PC-3 (cell line): Measurements from ENCODE around the gene SNTG2. TPM values are rescaled to one million over a fixed set of nuclear protein-coding genes. Genes with fewer than 3 reads are reported as not detected.
"Not testable (repeated sequence)": the region's sequence is repeated elsewhere in the genome, so short reads cannot be mapped to it uniquely, and the experiment has no call there.

ENCODE experiments used
- ATAC-seq: fragments of 200-7000 bp; cut with Tn5 transposase; 2 replicates; pipeline ENCODE4 v1.9.1; 2020; ENCODE audit warnings: mild to moderate bottlenecking, moderate library complexity
- BruUV-seq: library from RNA; stranded (reverse); fragments of 400-500 nt; replicated peaks from 2 replicates; lab custom pipeline; 2021; lab: Mats Ljungman, UMichigan
- CTCF ChIA-PET: fragments of 300-600 bp; sonication (Branson Sonifier 250); formaldehyde crosslinking; loops from one replicate; lab custom pipeline; 2022; ENCODE audit warnings: antibody characterized with exemption; lab: Charles Lee
- POLR2A ChIA-PET: fragments of 300-600 bp; sonication (Branson Sonifier 250); formaldehyde crosslinking; loops from one replicate; lab custom pipeline; 2022; ENCODE audit warnings: antibody characterized with exemption; ENCODE audit not compliant: unreplicated experiment; lab: Charles Lee
- DNase-seq: peaks from one replicate; pipeline ENCODE4 v3.0.0-alpha.2; 2015
- H2AFZ ChIP-seq: fragments of 300-600 bp; sonication (generic); 2 replicates; pipeline ENCODE4 v1.6.0; 2016; ENCODE audit warnings: antibody characterized with exemption, low read length
- H3F3A ChIP-seq: fragments of 300-600 bp; sonication (generic); one replicate; pipeline ENCODE4 v1.6.0; 2017; ENCODE audit warnings: antibody characterized with exemption, low read length, control low read depth, mild to moderate bottlenecking; ENCODE audit not compliant: unreplicated experiment
- H3K27ac ChIP-seq: fragments of 300-600 bp; sonication (generic); 2 replicates; pipeline ENCODE4 v1.5.1; 2016; ENCODE audit warnings: mild to moderate bottlenecking, low read length
- H3K27me3 ChIP-seq: fragments of 300-600 bp; sonication (generic); 2 replicates; pipeline ENCODE4 v1.6.1; 2016; ENCODE audit warnings: low read length, mixed read lengths
- H3K36me3 ChIP-seq: fragments of 300-600 bp; sonication (generic); 2 replicates; pipeline ENCODE4 v1.6.1; 2016; ENCODE audit warnings: low read depth, mixed run types, low read length, mixed read lengths
- H3K4me1 ChIP-seq: fragments of 300-600 bp; sonication (generic); 2 replicates; pipeline ENCODE4 v1.5.1; 2016; ENCODE audit warnings: low read length; ENCODE audit not compliant: insufficient read depth
- H3K4me2 ChIP-seq: fragments of 300-600 bp; sonication (generic); 2 replicates; pipeline ENCODE4 v1.6.0; 2016; ENCODE audit warnings: low read length
- H3K4me3 ChIP-seq: fragments of 300-600 bp; sonication (generic); 2 replicates; pipeline ENCODE4 v1.5.1; 2016; ENCODE audit warnings: mild to moderate bottlenecking, low read length, mixed read lengths
- H3K79me2 ChIP-seq: fragments of 300-600 bp; sonication (generic); 2 replicates; pipeline ENCODE4 v1.6.1; 2017; ENCODE audit warnings: low read length, mixed read lengths
- H3K9ac ChIP-seq: fragments of 300-600 bp; sonication (generic); 2 replicates; pipeline ENCODE4 v1.6.0; 2016; ENCODE audit warnings: mild to moderate bottlenecking, low read length
- H3K9me2 ChIP-seq: fragments of 300-600 bp; sonication (generic); replicated peaks from 2 replicates; pipeline ENCODE4 v1.6.1; 2016; ENCODE audit warnings: mixed run types, low read length, mixed read lengths
- H3K9me3 ChIP-seq: fragments of 300-600 bp; sonication (generic); 2 replicates; pipeline ENCODE4 v1.6.1; 2016; ENCODE audit warnings: low read length, mixed read lengths
- H4K20me1 ChIP-seq: fragments of 300-600 bp; sonication (generic); 2 replicates; pipeline ENCODE4 v1.6.1; 2016; ENCODE audit warnings: low read length, mixed read lengths
- CTCF ChIP-seq: fragments of 300-600 bp; sonication (generic); conservative IDR thresholded peaks from 2 replicates; pipeline ENCODE4 v1.5.1; 2017; ENCODE audit warnings: antibody characterized with exemption, low read depth, mild to moderate bottlenecking, low read length
- EZH2 ChIP-seq: fragments of 300-600 bp; sonication (generic); IDR thresholded peaks from one replicate; pipeline ENCODE4 v1.6.1; 2017; ENCODE audit warnings: antibody characterized with exemption, mild to moderate bottlenecking, low read length; ENCODE audit not compliant: unreplicated experiment
- EZH2phosphoT487 ChIP-seq: fragments of 300-600 bp; sonication (generic); IDR thresholded peaks from 2 replicates; pipeline ENCODE4 v1.6.1; 2018; ENCODE audit warnings: mild to moderate bottlenecking, antibody characterized with exemption, low read length, borderline replicate concordance
- intact Hi-C: fragments of 100-400 bp; cut with micrococcal nuclease; formaldehyde crosslinking; loops from 2 replicates; pipeline ENCODE4 v1.9.0; 2023
- total RNA-seq: library from RNA; depleted of rRNA; stranded (reverse); fragments of >200 nt; gene quantifications from 2 replicates; pipeline ENCODE4 v1.2.3, GENCODE V29; 2014

The SNTG2 gene
- total RNA-seq, 1 experiment from 2014 or later, result not detected

GRCh38 chr2:1378456-1379150 is 428.0 kb downstream of the SNTG2 start:
- intact Hi-C loops, result no loop called here
- Histone ChIP-seq H3K27me3 (peaks cover 81% of the 10 kb centered on the region), H2AFZ (no peak overlapping the region), H3K4me2 (no peak overlapping the region), H3K9ac (no peak overlapping the region), H3K9me2 (no peaks in the 10 kb centered on the region), H3K4me1 (no peaks in the 10 kb centered on the region), H4K20me1 (no peaks in the 10 kb centered on the region), H3F3A (no peaks in the 10 kb centered on the region), H3K36me3 (no peaks in the 10 kb centered on the region), H3K9me3 (no peaks in the 10 kb centered on the region), H3K79me2 (no peaks in the 10 kb centered on the region), H3K27ac (no peak overlapping the region), H3K4me3 (no peak overlapping the region)
- TF ChIP-seq CTCF, result no peak
- TF ChIP-seq EZH2phosphoT487, result no peak
- TF ChIP-seq EZH2, result no peak
- POLR2A ChIA-PET, result no interaction called here
- DNase-seq, result no peak
- BruUV-seq, result no TSS peak
- CTCF ChIA-PET, result no interaction called here
- no peak for ATAC-seq

DNA sequence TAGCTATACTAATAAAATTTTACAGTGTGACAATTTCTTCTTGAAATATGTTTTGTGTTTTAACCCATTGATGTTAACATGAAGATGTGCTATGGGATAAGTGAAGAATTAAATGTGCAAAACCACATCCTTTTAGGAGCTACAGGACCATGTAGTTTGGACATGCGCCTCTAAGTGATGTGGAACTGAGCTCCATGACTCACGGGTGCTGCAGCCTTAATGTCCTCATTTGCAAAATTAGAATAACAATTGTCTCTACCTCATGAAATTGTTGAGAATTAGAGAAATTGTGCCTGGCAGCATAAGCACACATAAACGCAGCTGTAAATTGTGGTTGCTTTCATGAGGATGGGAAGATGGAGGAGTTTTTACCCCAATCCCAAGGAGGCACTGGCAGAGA is 431.0 kb downstream of the SNTG2 start:
- H3K79me2 ChIP-seq, result no peaks in the 10 kb centered on the region
- no peaks in the 10 kb centered on the region for H3K36me3 ChIP-seq
- H2AFZ ChIP-seq, result no peak overlapping the region
- no peak overlapping the region for H3K4me3 ChIP-seq
- H3K27ac ChIP-seq, result no peak overlapping the region
- H3K9me2 ChIP-seq, result no peaks in the 10 kb centered on the region
- DNase-seq, result no peak
- H3F3A ChIP-seq, result no peaks in the 10 kb centered on the region
- ATAC-seq, result no peak
- POLR2A ChIA-PET, result no interaction called here
- no peak overlapping the region for H3K9ac ChIP-seq
- H3K4me2 ChIP-seq, result no peak overlapping the region
- no peaks in the 10 kb centered on the region for H3K9me3 ChIP-seq
- intact Hi-C loops, result no loop called here
- H3K4me1 ChIP-seq, result no peaks in the 10 kb centered on the region
- TF ChIP-seq EZH2 (no peak), EZH2phosphoT487 (no peak), CTCF (no peak)
- H4K20me1 ChIP-seq, result no peaks in the 10 kb centered on the region
- CTCF ChIA-PET, result no interaction called here
- BruUV-seq, result no TSS peak
- peaks cover 51% of the 10 kb centered on the region for H3K27me3 ChIP-seq

DNA sequence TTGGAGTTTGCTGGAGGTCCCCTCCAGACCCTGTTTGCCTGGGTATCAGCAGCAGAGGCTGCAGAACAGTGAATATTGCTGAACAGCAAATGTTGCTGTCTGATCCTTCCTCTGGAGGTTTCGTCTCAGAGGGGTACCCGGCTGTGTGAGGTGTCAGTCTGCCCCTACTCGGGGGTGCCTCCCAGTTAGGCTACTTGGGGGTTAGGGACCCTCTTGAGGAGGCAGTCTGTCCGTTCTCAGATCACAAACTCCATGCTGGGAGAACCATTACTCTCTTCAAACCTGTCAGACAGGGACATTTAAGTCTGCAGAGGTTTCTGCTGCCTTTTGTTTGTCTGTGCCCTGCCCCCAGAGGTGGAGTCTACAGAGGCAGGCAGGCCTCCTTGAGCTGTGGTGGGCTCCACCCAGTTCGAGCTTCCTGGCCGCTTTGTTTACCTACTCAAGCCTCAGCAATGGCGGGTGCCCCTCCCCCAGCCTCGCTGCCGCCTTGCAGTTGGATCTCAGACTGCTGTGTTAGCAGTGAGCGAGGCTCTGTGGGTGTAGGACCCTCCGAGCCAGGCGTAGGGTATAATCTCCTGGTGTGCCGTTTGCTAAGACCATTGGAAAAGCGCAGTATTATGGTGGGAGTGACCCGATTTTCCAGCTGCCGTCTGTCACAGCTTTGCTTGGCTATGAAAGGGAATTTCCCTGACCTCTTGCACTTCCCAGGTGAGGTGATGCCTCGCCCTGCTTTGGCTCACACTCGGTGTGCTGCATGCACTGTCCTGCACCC is 437.5 kb downstream of the SNTG2 start:
- ATAC-seq, H3K9me2 ChIP-seq, H2AFZ ChIP-seq, H3K9me3 ChIP-seq, H3K27me3 ChIP-seq, CTCF ChIA-PET, POLR2A ChIA-PET, H3K79me2 ChIP-seq, H4K20me1 ChIP-seq, H3K4me3 ChIP-seq, H3K9ac ChIP-seq, H3K27ac ChIP-seq, H3K36me3 ChIP-seq, intact Hi-C loops, H3F3A ChIP-seq, DNase-seq, BruUV-seq, H3K4me2 ChIP-seq, H3K4me1 ChIP-seq: not testable (repeated sequence)

GRCh38 chr2:1390118-1390517 is 439.5 kb downstream of the SNTG2 start:
- H3K4me2 ChIP-seq, H3K4me1 ChIP-seq, ATAC-seq, H2AFZ ChIP-seq, H3K4me3 ChIP-seq, CTCF ChIA-PET, H3K27ac ChIP-seq, DNase-seq, H3K9me2 ChIP-seq, H3K79me2 ChIP-seq, POLR2A ChIA-PET, BruUV-seq, H3K9ac ChIP-seq, H3K36me3 ChIP-seq, H4K20me1 ChIP-seq, intact Hi-C loops, H3F3A ChIP-seq, H3K9me3 ChIP-seq: not testable (repeated sequence)
- H3K27me3 ChIP-seq, result peaks cover 29% of the 10 kb centered on the region
